DMS114 treated with DMSO at 0.1 percent for 48 hours (cell line): ENCODE data around the gene ENOX1.

Experiments
- DNase-seq: peaks from one replicate; lab custom pipeline; 2025; ENCODE audit not compliant: unreplicated experiment; lab: John Stamatoyannopoulos, UW

Gene ENOX1

DNA sequence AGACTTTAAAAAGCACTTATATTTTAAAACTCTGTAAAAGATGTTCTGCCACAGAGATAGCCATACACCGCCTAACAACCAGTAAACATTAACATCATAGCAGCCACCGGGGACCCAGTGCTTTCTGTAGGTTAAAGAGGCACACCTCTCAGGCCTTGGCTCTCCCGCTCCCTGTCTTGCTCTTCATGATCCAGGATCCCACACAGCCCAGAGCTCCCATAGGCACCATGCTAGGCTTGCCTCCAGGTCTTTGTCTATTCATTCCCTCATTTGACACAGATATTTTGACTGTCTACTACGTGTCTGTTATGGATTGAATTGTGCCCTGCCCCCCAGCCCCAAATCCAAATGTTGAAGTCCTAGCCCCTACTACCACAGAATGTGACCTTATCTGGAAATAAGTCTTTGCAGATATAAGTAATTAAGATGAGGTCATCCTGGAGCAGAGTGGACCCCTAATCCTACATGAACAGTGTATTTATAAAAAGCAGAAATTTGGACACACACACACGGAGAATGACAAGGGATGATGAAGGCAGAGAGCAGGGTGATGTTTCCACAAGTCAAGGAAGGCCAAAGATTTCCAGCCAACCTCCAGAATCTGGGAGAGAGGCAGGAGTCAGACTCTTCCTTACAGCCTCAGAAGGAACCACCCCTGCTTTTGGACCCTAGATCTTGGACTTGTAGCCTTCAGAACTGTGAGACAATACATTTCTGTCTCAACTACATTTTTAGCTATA, 490.8 kb downstream of the ENOX1 start:
- no peak for DNase-seq

DNA sequence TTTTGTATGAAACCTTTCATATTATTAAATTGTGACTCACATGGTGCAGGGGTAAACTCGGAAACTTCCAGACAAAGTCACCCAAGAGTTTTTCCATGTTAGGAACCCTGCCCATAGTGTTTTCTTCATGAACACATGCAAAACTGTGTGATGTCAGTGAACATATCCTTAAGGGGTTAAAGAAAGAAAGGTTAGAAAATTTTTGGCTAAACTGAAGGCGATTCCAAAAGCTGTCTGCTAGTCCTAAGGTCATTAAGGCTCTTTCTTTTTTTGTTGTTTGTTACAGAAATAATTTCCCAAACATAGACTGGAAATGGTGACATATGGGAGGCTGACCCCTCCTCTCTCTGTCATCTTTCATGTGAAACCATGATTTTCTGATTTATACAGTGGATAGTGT, 491.5 kb downstream of the ENOX1 start:
- no peak for DNase-seq

DNA sequence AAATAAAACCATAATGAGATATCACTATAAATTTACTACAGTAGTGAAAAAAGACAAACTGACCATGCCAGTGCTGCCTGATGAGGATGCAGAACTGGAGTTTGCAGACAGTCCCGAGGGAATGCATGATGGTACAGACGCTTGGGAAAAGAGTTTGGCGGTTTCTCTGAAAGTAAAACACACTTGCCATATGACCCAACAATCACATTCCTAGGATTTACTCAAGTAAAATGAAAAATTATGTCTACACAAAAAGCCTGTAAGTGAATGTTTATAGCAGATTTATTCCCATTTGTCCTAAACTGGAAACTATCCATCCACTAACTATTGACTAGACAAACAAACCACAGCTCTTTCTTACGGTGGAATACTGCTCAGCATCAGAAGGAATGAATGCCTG, 492.4 kb downstream of the ENOX1 start:
- no peak for DNase-seq

DNA sequence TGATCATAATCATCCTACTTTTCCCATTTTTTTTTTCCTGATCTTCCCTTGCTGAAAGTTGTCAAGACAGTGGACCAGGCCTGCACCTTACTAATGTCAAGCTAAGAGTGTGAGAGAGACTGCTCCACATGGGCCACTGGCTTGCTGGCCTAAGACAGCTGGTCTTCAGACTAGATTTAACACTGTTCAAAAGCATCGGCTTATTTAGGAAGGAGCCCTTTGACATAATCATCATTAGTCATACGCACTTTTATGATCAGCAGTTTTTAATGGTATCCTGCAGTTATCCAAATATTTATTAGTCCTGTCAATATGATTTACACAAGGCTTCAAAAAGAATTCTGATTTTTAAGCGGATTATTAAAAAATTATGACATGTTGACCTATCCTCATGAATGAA, 492.8 kb downstream of the ENOX1 start:
- DNase-seq = no peak

DNA sequence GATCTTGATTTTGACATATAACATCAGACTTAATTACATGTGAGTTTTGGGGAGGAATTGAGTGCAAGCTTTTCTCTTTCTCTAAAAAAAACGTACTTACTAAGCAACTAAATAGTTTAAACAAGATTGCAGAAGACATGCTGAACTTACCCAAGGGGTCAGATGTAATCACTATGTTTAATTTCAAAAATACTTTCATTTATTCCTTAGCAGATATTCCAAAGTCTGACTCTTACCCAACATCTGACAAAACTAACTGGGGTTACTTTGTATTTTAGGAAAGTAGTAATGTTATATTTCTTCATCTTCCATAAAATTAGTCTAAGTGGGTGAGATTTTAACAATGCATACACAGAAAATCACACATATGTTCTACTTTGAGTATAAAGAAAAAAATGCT, 493.2 kb downstream of the ENOX1 start:
- no peak for DNase-seq

DNA sequence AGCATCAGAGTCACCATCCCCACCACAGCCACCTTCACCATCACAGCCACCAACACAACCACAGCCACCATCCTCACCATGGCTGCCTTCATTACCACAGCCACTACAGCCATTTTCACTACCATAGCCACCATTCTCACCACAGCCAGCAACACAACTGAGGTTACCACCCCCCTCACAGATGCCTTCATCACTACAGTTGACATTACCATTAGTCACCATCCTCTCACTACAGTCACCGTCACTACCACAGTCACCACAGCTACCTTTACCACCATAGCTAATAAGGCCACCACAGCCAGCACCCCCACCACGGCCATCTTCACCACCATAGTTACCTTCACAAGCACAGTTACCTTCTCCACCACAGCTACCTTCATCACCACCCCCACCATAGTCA, 493.8 kb downstream of the ENOX1 start:
- no peak for DNase-seq

DNA sequence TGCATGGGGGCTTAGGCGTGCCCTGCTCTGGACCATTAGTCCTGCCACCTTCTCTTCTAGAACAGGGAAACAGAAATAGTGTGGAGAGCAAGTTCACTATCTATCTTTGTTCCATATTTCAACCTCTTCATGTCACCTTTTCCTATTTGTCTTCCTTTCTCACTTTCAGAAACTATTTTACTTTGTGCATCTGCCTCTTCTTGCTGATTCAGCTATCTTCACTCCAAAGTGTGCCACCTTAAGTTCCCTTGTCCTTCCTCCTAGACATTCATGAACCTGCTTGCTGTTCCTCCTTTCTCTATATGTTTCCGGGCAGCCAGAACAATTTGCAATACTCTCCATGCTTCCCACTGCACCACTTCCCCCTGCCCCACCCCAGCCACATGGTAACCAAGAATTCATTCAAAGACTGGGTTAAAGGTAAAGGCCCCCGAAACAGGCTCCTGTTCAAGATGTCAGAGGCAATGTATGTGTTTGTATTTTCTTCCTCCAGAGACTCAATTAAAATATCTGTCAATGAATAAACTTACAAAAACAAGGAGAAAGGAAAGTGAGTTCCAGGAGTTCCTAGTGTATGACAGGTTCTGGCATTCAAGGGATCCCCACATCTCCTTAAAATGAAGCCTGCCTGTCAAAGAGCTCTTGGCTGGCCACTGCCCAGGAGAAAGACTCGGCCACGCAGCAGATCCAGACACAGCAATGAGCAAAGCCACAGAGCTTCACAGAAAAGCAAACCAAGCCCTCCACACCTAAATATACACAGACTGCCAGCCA, 495.3 kb downstream of the ENOX1 start:
- DNase-seq = no peak

DNA sequence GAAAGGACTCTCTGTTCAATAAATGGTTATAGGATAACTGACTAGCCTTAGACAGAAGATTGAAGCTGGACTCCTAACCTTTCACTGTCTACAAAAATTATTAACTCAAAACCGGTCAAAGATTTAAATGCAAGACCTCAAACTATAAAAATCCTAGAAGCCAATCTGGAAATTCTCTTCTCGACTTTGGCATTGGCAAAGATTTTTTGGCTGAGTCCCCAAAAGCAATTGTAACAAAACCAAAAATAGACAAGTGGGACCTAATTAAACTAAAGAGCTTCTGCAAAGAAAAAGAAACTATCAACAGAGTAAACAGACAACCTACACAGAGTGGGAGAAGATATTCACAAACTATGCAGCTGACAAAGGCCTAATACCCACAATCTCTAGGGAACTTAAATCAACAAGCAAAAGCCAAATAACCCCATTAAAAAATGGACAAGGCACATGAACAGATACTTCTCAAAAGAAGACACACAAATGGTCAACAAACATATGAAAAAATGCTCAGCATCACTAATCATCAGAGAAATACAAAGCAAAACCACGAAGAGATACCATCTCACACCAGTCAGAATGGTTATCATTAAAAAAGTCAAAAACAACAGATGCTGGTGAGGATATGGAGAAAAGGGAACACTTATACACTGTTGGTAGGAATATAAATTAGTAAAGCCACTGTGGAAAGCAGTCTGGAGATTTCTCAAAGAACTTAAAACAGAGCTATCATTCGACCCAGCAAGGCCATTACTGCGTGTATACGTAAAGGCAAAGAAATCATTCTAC, 497.1 kb downstream of the ENOX1 start:
- no peak for DNase-seq

DNA sequence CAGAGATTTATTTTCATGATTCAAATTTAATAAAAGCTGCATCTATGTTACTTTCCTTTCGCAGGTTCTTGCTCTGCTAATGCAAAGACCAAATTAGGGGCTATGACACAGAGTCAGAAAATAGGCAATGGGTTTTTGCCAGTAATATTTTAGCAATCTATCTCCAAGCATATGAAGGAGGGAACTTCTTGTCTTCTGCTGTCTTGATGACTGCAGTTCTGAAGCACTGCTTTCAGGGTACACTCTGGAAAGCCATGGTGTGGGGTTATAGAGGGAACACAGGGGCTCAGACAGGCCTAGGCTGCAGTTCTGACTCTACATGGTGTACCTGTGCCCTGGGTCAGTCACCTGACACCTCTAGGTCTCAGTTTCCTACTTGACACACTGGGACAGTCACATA, 500.0 kb downstream of the ENOX1 start:
- no peak for DNase-seq

DNA sequence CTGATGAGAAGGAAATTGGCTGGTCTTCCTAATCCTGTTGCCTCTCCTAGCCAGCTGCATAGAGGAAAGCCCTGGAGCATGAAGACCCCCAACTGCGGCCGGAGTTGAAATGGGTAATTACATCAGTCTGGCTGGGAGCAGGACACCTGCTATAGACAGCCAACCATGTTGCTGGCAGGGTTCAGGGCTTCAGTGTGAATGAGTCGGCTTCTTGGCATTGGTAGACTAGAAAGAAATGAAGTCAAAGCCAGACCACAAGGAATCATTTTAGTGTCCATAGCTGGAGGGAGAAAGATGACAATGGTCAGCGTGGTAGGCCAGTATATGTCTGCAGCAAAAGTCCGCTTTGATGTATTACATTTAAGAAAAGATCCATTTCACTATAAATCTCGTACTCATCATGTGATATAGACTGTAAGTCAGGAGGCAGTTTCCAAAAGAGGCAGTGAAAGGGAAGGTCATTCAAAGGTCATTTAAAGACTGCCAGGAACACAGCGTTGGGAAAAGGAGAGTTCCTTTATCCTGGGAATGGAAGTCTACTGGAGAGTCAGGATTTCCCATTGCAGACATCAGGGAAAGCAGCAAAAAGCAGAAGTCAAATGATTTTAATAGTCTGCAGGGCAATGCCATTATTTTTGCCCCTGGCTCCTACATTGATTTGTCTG, 500.7 kb downstream of the ENOX1 start:
- DNase-seq = no peak

DNA sequence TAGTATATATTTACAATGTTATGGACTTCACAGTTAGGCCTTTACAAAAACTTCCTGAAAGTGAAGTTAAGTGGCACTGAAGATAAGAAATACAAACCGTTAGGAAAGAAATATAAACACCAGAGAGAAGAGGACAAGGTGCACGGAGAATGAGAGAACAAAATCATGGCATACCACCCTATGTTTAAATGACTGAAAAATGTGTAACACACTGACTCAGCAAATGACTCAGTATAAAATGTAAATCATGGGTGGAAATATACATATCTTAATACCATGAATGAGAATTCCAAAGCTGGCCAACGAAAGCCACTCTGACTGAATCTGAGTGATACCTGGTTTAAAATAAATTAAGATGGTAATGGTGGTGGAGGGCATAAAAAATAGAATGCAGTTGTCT, 502.6 kb downstream of the ENOX1 start:
- DNase-seq = no peak

DNA sequence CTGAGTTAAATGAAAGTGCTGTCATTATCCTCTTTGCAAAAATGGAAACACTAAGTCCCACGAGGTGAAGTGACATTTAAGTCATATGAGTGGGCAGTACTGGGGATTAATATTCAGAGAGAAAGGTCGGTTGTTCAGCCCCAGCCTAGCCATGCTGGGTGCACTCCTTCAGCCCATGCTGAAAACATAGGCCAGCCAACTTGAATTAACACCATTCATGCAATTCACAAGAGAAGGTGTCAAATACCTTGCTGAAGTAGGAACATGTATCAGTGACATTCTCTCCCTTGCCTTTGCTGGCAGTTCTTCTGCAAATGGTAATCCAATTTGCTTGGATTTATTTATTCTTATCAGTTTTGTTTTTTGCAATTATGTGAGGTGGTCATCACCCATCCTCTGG, 507.1 kb downstream of the ENOX1 start:
- no peak for DNase-seq

DNA sequence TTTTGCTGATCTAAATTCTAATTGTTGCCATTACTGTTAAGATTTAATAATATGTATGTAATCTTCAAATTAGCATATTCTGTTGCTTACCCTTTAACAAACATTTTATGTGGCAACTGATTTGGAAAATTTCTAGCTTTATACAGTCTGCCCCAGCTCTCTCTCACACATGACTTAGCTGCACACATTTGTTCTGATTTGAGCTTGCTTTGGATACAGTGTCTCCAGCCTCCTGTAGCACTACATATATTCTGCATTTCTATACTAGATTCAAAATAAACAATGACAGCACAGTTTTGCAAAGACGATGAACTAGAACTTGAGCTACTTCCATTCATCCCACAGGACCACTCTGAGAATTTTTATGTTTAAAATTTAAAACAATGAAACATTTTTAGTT, 508.6 kb downstream of the ENOX1 start:
- no peak for DNase-seq

DNA sequence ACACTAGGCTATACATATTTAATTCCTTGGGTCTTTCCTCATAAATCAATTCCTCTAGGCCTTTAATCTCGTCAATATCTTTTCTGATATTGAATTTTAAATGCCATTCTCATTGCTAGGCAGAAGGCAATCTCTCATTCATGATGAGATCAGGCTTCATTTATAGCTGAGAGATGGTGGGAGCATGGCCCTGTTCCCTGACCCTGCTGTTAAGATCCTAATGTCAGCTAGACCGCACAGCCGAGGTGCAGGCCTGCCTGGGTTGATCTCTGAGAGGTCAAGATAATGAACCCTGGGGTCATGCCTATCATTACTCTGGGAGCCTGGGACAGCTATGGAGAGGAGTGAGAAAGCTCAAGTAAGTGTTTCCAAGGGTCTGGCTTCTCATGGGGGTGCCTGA, 509.6 kb downstream of the ENOX1 start:
- no peak for DNase-seq

DNA sequence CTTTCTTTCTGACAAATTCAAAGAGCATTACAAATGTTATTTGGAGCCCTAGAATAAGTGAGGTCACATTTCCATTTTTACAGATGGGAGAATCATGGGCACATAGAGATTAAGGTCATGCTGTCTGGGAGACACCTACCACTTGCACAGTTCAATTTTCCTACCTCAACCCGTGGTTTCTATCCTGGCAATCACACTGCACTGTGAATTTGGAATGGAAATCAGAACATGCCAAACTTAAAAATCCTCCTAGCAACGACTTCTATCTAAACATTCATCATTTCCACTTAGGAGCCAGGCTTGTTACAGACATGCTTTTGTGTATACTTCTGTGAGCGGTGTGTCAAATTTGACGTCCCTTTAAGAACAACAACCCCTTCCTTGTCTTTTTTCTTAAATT, 511.9 kb downstream of the ENOX1 start:
- DNase-seq = no peak

DNA sequence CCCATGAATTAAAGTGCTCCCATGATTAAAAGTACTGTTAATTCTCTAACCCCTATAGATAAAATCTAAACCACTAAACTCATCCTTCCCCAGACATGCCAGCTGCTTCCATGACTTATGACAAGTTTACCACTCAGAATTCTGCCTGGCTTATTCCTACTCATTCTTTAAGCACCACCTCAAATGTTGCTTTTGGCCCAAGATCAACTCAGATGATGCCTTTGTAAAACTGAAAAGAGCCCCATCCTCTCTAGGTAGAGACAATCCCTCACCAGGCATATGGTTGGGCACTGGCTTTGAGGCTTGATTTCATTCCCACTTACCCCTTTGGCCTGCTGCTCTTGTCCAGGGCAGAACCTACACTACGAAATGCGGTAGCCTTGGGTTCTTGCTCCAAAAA, 513.4 kb downstream of the ENOX1 start:
- no peak for DNase-seq

DNA sequence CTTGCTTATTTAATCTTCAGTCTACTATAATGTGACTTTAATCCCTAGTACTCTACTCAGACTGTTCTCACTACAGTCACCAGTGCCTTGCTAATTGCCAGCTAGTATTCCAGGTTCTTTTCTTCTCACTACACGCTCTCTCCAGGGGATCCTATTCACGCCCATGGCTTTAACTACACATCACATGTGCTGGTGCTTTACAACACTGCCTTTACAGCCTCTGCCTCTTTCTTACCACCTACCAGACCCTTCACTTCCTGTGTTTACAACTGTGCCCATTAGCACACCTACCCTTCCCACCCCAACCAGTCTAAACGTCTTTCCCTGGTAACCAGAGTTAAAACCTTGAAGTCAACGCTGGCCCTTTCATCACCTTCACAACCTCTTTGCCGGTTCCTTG, 513.9 kb downstream of the ENOX1 start:
- no peak for DNase-seq

DNA sequence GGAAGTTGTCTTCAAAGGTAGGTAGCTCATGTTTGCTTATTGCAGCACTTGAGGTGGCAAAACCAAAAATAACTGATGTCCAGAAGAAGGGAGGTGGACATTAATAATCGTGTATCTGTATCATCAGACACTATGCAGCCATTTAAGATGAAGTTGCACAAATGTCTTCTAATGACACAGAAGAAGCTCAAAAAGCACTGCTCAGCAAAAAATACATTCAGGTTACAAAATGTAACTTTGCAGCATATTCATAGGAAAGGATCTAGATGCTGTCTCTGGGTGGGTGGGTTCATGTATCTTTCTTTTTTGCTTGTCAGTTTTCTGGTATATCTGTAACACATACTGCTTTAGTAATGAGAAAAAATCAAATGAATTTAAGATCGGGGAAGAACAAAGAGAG, 515.6 kb downstream of the ENOX1 start:
- DNase-seq = no peak

DNA sequence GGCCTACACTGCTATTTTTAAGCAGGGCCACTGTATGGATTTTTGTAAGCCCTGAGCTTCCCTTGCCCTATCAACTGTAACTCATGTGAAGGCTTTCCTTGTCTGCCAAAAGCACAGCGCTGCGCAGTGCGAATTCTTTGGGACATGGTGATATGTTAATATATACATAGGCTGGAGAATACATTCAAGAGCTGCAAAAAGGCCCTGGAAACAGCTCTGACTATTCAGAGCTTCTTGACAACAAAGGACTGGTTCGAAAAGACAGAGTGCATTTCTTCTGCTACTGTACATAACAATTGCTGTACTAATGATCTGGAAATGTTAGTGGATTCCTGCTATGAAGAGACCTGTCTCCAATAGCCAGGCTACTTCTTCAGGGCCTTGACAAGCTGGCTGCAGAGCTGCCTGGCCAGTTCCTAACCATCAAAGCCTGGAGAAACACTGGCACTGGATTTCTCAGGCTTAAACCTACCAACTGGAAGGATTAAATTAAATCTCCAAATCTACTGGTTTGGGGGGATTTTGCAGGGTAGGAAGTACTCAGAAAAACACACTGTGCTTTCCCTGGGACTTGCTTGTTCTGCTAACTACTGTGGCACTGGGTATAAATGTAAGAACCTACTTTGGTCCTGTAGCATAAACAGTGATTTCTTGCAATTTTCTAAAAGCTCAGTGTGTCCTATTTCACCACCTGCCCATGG, 516.5 kb downstream of the ENOX1 start:
- DNase-seq = no peak

DNA sequence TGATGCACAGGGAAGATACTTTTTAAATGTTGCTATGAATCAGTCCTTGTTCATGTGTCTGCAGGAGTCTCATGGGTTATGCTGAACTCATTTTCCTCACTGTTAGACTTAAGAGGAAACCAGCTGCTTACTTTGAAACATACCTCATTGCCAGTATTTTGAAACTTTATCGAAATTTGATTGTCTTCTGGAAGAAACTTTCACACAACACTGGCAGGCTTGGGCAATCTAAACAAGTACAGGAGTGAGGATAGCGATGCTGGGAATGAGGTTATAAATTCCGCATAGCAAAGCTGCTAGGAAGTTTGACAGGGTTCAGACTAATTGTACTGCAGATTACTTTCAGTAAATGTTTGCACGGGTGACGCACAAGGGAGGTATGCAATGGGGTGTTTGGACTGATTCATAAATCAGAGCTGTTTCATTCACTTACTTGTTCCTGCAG, 517.7 kb downstream of the ENOX1 start:
- no peak for DNase-seq

DNA sequence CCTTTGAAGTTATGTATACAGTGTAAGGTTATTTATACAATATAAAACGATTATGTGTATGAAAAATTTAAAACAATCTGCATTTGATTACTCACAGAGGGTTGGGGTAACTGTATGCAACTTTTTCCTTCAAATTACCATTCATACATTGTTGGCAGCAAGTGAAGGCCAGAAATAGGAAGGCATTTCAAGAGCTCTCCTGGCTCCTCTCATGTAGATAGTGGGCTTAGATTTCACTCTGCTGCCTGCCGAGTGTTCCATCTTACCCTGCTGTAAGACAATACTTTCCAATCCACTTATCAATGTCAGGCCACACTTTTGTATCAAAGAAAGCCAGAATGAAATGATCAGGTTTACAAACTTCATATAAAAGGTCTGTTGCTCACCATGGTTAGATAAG, 518.1 kb downstream of the ENOX1 start:
- DNase-seq = no peak
